Mucosa of gallbladder (tissue), 1 donor: ENCODE results near the gene UHRF2. TPM values are rescaled to one million over a fixed set of nuclear protein-coding genes. Genes with fewer than 3 reads are reported as not detected.
"Not testable (repeated sequence)": the region's sequence is repeated elsewhere in the genome, so short reads cannot be mapped to it uniquely, and the experiment has no call there.

Source experiments
- DNase-seq: peaks from one replicate; pipeline ENCODE4 v3.0.0-alpha.2; 2020; ENCODE audit warnings: low spot score
- total RNA-seq: library from RNA; stranded (reverse); gene quantifications from one replicate; pipeline ENCODE4 v1.2.1, GENCODE V29; 2021
- donor health status: DM: no; HTN: no; CAD: no.

UHRF2 gene
- total RNA-seq, 1 donor from 2014 or later, result 33.3 TPM

- DNase-seq, result no peak
These were observed 13.1 kb downstream of the UHRF2 start for GRCh38 chr9:6426117-6426516.

DNA sequence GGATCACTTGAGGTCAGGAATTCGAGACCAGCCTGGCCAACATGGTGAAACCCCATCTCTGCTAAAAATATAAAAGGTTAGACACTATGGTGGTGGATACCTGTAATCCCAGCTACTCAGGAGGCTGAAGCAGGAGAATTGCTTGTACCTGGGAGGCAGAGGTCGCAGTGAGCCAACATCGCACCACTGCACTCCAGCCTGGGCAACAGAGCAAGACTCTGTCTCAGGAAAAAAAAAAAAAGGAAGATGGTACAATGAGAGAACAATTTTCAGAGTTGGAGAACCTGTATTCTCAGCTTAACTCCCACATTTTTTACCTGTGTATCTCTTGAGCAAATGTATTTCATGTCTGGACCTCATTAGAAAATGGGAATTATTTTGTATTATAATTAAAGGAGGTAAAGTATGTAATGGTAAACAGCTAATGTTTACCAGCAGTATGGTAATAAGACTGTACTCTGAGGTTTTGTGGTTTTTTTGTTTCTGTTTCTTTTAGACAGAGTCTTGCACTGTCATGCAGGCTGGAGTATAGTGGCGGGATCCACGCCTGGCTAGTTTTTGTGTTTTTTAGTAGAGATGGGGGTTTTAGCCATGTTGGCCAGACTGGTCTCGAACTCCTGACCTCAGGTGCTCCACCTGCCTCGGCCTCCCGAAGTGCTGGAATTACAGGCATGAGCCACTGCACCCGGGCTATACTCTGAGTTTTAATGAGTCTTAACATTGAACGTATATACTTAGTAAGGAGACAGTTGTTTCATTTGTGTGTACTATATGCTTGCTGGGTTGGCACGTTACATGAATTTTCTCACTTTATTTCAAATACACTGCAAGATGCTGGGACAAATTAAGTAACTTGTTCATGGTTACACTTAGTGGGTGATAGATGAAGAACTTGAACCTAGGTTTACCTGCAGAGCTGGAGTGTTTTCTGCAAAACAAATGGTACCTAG, 16.2 kb downstream of the UHRF2 start:
- DNase-seq, result no peak

DNA sequence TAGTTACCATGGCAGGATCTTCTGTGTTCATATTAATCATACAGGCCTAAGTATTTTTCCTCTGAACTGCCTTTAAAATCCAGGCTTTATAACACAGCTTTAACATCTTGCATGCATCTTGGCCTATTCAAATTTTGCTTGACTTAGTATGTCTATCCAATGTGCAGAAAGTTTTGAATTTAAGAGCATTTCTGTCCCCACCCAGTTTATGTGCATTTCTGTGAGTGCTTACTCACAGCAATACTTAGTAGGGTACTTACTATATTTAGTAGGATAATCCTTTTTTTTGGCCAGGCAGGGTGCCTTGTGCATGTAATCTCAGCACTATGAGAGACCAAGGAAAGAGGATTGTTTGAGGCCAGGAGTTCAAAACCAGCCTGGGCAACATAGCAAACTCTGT, 18.0 kb downstream of the UHRF2 start:
- DNase-seq, result no peak

- no peak for DNase-seq
These were observed 20.4 kb downstream of the UHRF2 start for GRCh38 chr9:6433410-6433809.

DNA sequence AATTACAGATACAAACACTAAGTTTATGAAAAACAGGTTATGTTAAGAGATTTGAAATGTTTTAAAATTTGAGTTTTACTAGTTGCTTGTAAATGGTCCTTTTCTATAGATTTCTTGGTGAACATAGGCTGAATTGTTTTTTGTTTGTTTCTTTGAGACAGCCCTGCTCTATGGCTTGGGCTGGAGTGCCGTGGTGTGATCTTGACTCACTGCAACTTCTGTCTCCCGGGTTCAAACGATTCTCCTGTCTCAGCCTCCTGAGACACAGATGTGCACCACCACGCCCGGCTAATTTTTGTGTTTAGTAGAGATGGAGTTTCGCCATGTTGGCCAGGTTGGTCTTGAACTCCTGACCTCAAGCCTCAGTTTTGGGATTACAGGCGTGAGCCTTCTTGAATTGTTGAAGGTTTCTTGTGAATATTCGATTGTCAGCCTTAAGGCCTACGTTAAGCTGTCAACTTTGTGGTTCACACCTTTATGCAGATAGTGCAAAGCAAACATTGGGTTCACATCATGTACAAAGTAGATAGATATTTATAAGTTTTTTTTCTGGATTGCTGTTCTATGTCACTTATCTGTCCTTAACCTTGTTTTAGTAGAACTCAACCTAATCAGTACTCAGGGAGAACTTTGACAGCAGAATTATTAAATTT, 26.2 kb downstream of the UHRF2 start:
- DNase-seq, result no peak

- DNase-seq, result no peak
These were observed 27.4 kb downstream of the UHRF2 start for GRCh38 chr9:6440405-6440804.

DNA sequence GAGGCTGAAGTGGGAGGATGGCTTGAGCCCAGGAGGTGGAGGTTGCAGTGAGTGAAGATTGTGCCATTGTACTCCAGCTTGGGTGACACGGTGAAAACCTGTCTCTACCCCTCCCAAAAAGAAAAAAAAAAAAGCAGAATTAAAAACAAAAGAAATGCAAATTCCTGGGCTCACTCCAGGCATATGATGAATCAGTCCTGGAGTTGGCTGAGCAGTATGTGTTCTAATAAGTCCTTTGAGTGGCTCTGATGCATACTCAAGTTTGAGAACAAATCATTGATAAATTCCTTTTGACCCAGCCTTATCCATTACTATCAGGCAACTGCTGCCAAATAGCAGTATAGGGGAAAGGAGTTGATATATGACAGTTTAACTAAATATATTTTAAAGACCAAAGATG, 28.3 kb downstream of the UHRF2 start:
- DNase-seq, result no peak

GRCh38 chr9:6443661-6444060, 30.7 kb downstream of the UHRF2 start:
- no peak for DNase-seq

- no peak for DNase-seq
These were observed 31.1 kb downstream of the UHRF2 start for GRCh38 chr9:6444128-6444527.

DNA sequence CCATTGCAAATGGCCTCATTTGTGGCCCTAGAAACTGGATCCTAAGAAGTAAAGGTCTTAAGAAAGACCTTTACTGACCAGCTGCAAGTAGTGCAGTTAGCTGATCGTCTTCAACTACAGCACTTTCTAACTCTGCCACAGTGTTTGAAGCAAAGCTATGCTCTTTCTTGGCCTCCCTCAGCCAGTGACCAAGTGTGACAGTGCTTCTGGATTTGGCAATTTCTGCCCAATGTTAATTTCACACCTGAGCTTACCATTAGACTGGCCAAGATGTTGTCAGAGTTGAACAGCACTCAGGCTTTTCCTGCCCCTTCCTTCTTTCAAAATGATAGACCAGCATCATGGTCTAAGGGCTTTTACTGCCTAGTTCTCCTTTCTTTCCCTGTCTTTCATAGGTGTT, 36.1 kb downstream of the UHRF2 start:
- no peak for DNase-seq

DNA sequence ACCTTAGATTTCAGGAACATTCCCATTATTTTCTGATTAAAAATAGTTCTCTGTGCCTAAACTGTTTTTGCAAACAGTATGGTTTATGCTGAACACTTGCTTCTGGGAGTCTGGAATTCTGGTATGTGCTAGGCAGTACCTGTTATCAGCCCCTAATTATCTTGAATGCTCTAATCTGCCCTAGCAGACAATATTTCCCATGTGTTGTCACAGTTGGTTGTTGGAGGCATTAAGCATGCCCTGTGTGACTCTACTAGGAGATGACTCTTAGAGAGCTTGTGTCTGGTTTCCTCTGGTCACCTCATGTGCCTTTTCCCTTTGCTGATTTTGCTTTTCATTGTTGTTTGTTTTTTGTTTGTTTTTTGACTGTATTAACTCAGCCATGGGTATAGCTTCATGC, 36.6 kb downstream of the UHRF2 start:
- no peak for DNase-seq

DNA sequence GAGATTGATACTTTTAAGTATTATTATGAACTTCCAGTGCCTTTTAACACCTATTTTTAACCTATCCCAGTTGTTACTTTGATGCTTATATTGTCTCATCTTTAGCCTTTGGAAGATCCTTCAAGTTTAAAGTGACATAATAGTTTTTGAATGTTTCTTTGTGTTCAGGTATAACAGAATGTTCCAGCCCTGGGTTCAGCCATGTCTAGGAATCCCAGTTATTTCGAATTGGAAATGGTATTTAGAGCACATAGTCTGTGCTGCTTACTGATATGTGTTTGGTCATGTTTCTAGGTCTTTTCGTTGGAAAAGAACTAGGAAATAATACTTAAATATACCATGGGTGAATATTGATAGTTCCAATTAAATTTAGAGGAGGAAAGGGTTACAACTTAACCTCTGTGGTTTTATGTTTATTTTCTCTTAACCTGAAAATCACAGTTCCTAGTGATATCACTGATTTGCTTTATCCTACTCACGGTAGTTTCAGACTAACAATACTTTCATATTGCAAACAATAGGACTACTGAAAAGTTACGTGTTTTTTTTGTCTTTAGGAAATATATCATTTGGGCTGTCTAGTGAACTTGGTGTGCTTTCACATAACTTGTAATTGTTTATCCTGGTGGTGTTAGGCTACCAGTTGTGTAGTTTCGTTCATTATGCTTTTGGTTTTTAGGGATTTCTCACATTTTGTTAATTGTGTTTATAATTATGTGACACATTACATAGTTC, 37.8 kb downstream of the UHRF2 start:
- no peak for DNase-seq

DNA sequence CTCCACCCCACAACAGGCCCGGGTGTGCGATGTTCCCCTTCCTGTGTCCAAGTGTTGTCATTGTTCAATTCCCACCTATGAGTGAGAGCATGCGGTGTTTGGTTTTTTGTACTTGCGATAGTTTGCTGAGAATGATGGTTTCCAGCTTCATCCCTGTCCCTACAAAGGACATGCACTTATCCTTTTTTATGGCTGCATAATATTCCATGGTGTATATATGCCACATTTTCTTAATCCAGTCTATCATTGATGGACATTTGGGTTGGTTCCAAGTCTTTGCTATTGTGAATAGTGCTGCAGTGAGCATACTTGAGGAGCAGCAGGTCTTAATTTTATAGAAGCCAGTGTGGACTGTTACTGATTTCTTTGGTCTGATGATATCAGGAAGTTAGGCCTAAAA, 42.3 kb downstream of the UHRF2 start:
- not testable (repeated sequence) for DNase-seq

DNA sequence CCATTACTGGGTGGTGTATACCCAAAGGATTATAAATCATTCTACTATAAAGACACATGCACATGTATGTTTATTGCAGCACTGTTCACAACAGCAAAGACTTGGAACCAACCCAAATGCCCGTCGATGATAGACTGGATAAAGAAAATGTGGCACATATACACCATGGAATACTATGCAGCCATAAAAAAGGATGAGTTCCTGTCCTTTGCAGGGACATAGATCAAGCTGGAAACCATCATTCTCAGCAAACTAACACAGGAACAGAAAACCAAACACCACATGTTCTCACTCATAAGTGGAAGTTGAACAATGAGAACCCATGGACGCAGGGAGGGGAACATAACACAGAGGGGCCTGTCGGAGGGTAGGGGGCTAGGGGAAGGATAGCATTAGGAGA, 45.7 kb downstream of the UHRF2 start:
- not testable (repeated sequence) for DNase-seq

DNA sequence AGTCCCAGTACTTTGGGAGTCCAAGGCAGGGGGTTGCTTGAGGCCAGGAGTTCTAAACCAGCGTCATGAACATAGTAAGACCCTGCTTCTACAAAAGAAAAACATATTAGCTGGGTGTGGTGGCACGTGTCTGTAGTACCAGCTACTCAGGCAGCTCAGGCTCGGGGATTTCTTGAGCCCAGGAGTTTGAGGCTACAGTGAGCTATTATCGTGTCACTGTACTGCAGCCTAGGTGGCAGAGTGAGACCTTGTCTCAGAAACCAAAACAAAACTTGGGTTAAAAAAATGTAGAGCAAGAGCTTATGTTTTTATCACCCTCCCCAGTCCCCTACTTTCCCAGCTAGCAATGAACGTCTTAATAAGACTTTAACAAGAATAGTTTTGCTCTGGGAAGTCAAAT, 46.7 kb downstream of the UHRF2 start:
- DNase-seq, result no peak

- no peak for DNase-seq
These were observed 47.3 kb downstream of the UHRF2 start for GRCh38 chr9:6460189-6460768.

DNA sequence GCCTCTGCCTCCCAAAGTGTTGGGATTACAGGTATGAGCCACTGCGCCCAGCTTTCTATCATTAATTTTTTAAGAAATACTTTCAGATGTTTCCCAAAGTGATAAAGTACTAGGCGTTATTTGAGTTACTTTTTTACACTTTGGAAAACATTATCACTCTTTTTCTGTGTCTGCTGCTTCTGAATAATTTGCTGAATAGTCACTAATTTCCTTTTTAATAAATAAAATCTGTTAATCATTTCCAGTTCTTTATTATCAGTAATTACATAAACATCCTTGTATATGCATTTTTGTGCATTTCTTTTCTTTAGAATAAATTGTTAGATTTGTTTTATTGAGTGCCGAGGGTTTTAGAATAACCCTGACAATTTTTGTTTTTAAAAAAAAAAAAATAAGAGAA, 48.6 kb downstream of the UHRF2 start:
- no peak for DNase-seq

- DNase-seq, result no peak
These were observed 54.1 kb downstream of the UHRF2 start for GRCh38 chr9:6467006-6467625.

DNA sequence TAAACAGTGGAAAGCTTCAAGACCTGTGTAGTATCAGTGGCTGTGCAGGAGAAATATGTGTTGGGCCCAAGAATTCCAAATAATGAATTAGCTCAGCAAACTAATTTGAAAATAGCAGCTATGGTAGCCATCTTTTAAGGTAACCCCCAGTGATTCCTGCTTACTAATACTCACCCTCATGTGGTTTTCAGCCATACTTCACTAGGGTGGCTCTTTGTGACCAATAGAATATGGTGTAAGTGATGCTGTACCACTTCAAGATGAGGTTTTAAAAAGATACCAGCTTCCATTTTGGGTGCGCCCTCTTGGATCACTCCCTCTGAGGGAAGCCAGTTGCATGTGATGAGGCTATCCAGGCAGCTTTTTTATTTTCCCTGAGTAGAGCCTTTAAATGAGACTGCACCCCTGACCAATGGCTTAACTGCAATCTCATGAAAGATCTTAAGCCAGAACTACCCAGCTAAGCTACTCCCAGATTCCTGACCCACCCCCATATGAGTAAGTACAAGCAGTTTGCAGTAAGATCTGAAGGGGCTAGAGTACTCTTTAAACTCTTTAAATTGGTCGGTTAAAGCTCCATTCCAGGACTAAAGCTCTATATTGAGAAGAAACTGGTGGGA, 58.3 kb downstream of the UHRF2 start:
- DNase-seq, result no peak

GRCh38 chr9:6473151-6473550, 60.2 kb downstream of the UHRF2 start:
- DNase-seq, result no peak

DNA sequence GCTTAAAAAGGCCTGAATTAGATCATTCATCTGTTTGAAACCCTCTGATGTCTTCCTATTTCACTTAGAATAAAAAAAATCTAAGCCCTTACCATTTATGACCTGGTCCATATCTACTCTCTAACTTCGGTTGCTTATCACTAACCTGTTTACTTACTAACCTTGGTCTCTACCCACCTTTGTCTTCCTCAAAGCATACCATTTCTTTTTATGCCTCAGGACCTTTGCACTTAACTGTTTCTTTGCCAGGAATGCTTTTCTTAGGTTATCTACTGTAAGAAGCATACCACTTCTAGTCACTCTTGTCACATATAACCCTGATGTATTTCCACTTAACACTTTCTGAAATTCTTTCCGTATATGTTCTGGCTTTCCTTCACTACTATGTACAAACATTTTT, 67.0 kb downstream of the UHRF2 start:
- no peak for DNase-seq
